Endometrium (tissue), 2 donors: ENCODE measurements around the gene NTMT2.
"Not testable (repeated sequence)": the region's sequence is repeated elsewhere in the genome, so short reads cannot be mapped to it uniquely, and the experiment has no call there.

Experiments
- FAIRE-seq: peaks from 2 replicates; lab custom pipeline; 2012; peaks lifted over from hg19 to GRCh38; lab: Jason Lieb, UNC
- donor health status: control.
- donor health status: control.

The NTMT2 gene

DNA sequence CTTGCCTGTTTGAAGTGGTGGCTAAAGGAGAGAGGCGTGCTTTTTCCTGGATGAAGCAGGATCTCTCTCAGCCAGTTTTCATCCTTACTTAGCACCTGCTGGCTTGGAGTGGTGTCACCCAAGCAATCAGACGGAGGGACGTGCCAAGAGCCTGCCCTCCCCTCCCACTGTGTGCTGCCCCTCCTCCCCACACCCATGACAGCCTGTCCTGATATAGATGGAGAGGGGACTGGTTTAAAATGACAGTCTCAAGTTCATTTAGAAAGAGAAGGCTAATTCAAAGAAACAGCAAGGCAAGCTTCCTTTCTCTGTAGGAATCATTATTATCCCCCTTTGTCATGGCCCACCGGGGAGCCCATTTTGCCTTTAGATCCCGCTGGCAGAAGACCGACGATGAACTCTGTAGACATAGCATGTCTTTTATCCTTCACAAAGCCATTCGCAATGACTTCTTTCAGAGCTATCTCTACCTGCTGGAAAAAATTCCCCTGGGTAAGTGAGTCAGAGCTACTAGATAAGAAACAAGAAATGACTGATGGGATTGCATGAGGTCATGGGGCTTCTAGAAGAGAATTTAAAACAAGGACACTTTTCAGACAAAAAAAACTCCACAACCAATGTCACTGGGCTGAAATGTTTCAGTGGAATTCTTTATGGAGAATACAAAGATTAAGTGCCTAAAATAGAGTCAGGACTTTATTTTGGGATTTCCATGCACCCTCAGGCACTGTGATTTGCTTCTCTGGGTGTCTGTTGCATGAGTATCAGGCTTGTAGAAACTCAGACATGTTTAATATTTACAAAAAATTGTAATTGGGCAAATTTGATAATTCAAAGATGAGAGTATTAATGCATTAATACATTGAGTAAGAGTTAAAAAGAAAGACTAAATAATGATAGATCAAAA lies at the start of gene NTMT2:
Gene NTMT2 (plus strand): TSS at position 190 of the 907 bp plus-strand sequence. CDS start 149 bp downstream, at position 339.
- FAIRE-seq, result no peak

GRCh38 chr1:170095976-170096748 lies 49.6 kb upstream of the NTMT2 start:
- FAIRE-seq, result no peak

GRCh38 chr1:170096806-170097340 lies 48.9 kb upstream of the NTMT2 start:
- no peak for FAIRE-seq

- no peak for FAIRE-seq
These were observed 48.3 kb upstream of the NTMT2 start for GRCh38 chr1:170097449-170097948.

GRCh38 chr1:170113140-170113539 lies 32.6 kb upstream of the NTMT2 start:
- FAIRE-seq, result not testable (repeated sequence)

GRCh38 chr1:170114906-170115305 lies 30.9 kb upstream of the NTMT2 start:
- no peak for FAIRE-seq

- FAIRE-seq, result no peak
These were observed 23.4 kb upstream of the NTMT2 start for GRCh38 chr1:170122366-170122765.

DNA sequence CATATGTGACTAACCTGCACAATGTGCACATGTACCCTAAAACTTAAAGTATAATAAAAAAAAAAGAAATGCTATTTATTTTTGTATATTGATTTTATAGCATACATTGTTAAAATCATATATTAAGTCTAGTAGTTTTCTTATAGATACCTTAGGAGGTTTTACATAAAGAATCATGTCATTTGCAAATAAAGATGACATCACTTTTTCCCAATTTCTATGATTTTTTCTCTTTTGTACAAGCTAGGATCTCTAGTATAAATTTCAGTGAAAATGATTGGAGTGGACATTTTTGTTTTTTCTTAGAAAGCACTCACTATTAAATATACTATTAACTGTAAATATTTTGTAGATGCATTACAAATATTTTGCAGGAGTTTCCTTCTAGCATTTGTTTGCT lies 20.5 kb upstream of the NTMT2 start:
- no peak for FAIRE-seq

GRCh38 chr1:170126696-170127095 lies 19.1 kb upstream of the NTMT2 start:
- FAIRE-seq, result no peak

DNA sequence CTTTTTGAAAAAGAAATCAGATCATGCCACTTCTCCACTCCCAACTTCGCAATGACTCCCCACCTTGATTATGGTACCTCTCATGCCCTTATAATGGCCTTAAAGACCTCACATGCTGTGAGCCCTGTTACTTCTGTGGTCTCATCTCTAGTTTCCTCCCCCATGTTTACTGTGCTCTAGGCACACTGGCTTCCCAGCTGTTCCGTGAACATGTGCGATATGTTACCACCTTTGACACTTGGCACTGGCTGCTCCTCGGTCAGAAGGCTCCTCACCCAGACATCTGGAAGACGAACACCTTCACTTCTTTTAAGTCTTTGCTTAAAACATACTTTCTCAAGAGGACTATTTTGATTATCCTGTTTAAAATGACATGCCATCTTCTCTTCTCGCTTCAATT lies 14.3 kb upstream of the NTMT2 start:
- no peak for FAIRE-seq

DNA sequence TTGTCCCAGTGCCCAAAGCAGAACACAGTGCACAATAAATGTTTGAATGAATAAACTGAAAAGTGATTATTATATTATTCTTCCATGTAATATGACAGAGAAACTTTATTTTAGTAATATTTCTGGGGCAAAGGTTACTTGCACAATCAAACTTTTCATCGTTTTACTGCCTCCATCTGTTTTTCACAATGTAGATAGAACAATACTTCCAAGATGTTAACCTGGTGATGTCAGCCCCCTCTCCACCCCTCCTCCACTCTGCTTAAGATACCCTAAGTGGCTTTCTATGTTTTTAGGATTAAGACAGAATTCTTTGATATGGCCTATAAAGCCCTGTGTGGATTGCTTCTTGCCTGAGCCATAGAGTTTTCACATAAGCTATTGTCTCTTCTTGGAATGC lies 13.8 kb upstream of the NTMT2 start:
- no peak for FAIRE-seq

DNA sequence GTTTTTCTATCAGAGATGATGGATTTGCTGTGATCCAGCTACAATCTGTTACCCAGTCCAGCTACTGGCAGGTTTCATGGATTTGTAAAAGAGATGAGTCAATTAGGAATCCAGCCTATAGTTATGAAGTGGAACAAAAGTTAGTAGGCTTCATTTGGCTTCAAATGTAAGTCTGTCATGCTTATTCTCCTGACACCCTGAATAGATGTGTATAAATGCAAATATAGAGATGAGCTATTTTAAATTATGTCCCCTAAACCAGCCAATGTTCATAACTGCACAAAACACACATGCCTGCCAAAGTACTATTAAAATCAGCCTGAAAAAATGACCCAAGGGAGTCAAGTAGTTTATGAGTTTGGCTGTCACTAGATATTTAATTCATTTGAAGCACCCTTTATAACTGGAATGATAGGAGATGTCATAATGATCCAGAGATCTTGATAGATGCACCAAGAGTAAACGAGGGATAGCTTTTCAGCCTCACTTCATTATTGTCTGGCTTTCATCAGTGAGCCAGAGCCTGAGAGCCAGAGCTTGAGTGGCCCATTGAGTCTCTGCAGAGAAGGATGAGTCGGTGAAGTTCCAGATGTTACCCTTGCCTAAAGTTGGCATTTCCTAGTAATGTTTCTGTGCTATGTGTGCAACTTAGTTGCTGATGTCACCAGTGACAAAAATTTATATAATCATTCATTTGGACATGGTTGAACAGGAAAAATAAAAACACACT lies 11.8 kb upstream of the NTMT2 start:
- FAIRE-seq, result no peak

GRCh38 chr1:170134521-170134920 lies 11.2 kb upstream of the NTMT2 start:
- no peak for FAIRE-seq

DNA sequence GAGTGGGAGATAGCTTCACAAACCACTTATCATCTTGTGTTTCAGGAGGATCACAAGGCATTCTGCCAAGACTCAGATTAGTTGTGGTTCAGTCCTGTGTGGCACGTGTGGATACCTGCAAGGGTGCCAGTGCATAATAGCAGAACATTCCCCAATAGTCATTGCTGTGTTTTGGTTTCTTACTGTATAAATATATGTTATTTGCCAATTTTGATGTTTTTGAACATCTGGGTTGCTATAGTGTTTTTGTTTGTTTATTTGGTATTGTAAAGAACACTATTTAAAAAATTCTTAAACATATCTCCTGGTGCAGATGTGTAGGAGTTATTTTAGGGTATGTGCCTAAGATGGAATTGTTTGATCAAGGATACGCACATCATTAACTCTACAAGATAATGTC lies 5.4 kb upstream of the NTMT2 start:
- FAIRE-seq, result no peak

- no peak for FAIRE-seq
These were observed 698 bp upstream of the NTMT2 start for GRCh38 chr1:170145061-170145460.

GRCh38 chr1:170146720-170147263 lies 1.0 kb downstream of the NTMT2 start:
- no peak for FAIRE-seq

DNA sequence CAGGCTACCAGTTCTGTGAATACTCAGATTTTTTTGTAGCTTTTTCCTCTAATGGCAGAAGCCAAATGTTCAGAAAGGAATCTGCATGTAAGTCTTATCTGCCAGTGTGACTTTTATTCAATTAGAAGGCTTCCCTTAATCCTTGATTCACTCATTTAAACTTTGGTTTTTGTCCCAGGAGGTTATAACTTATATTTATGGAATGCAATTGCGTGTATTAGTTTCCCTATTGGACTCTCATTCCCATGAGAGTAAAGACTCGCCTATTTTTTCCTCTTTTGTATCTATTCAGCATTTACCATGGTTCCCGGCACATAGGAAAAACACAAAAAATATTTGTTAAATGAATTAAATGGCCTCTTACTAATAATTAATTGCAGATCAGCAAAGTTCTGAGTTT lies 3.5 kb downstream of the NTMT2 start:
- FAIRE-seq, result no peak

- FAIRE-seq, result no peak
These were observed 4.3 kb downstream of the NTMT2 start for GRCh38 chr1:170150016-170150415.

- no peak for FAIRE-seq
These were observed 5.2 kb downstream of the NTMT2 start for GRCh38 chr1:170150921-170151320.

GRCh38 chr1:170153417-170153816 lies 7.7 kb downstream of the NTMT2 start:
- FAIRE-seq, result no peak

- no peak for FAIRE-seq
These were observed 9.3 kb downstream of the NTMT2 start for GRCh38 chr1:170155055-170155454.

- FAIRE-seq, result no peak
These were observed 10.8 kb downstream of the NTMT2 start for GRCh38 chr1:170156594-170156993.
